LNCAP (cell line): Measurements from ENCODE around the gene NDUFV3.

Experiments used
- CTCF ChIP-seq: fragments of 450-650 bp; IDR thresholded peaks from 2 replicates; pipeline ENCODE4 v1.5.1; 2017; ENCODE audit warnings: mild to moderate bottlenecking

NDUFV3 gene

GRCh38 chr21:42865776-42866160 is 27.3 kb upstream of the NDUFV3 start:
- TF ChIP-seq CTCF = no peak

DNA sequence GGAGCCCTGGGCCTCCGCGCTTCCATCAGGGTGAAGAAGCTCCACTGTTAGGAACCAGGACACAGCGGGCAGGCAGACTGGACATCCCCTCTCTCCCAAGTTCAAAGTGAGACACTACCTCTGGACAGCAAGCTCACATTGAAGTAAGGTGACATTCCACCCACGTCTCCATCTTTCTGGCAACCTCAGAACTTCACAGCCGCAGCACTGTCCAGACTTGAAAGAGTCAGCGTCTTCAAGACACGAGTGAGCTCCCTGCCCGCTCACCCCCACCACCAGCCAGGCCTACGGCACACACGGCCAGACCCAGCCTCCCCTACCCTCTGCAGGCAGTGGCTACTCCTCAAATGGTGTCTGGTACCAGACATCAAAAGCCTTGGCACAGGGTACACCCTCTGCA is 24.9 kb upstream of the NDUFV3 start:
- no peak for TF ChIP-seq CTCF

DNA sequence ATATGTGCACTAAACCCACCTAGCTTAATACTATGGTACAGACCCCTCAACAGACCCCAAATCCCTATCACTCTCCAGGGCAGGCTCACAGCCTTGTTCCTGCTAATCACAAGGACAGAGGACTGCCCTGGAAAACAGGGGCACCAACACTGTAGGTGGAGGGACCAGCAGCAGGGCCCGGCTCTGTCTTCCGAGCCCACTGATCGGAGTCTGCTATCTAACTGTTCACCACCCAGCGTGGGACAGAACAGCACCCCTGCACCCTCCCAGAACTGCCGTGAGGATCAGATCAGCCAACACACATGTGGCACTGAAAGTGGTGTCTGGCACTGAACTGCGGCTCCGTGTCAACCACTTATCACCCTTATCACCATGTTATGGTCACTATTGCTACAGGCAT is 20.0 kb upstream of the NDUFV3 start:
- TF ChIP-seq CTCF = no peak

DNA sequence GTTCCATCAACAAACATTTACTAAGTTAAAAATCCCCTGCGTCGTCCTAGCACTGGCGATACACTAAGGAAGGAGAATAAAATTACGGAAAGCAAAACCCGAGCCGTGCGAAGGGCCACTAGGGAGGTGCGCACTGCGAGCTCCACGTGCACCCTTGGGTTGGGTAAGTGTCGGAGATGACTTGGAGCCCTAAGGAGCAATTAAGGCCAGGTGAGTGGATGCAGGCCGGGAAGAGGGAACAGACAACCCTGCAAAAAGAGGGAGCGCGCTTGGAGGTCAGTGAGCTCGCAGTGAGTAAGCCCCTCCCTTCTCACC is 14.5 kb upstream of the NDUFV3 start:
- no peak for TF ChIP-seq CTCF

- no peak for TF ChIP-seq CTCF
Measured at GRCh38 chr21:42878993-42879787, 13.9 kb upstream of the NDUFV3 start, which contains the start of gene WDR4. Gene WDR4 (minus strand): TSS chr21:42879539. CDS start chr21:42879495, 44 bp downstream.

- no peak for TF ChIP-seq CTCF
Measured at GRCh38 chr21:42880352-42880751, 12.8 kb upstream of the NDUFV3 start.

DNA sequence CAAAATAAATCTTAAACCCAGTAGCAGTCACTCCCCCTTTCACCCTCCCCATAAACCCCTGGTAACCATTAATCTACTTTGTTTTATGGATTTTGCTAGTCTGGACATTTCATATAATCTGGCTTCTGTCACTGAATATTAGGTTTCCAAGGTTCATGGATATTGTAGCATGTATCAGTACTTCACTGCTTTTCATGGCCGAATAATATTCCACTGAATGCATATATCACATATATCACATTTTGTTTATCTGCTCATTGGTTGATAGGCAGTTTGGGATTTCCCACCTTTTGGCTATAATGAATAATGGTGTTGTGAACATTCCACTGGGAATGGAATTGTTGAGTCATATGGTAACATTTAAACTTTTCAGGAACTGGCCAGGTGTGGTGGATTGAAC is 9.2 kb upstream of the NDUFV3 start:
- TF ChIP-seq CTCF = no peak

- no peak for TF ChIP-seq CTCF
Measured at GRCh38 chr21:42887326-42887725, 5.8 kb upstream of the NDUFV3 start.
